Upper lobe of left lung (tissue), 6 donors: ENCODE measurements around the gene MSL2. TPM values are rescaled to one million over a fixed set of nuclear protein-coding genes. Genes with fewer than 3 reads are reported as not detected.
"Not testable (repeated sequence)": the region's sequence is repeated elsewhere in the genome, so short reads cannot be mapped to it uniquely, and the experiment has no call there.

Experiments
- ATAC-seq, 2 donors: fragments of 200-7000 bp; cut with Tn5 transposase; one replicate each; pipeline ENCODE4 v1.9.1; 2022; ENCODE audit warnings: mild to moderate bottlenecking in 2 of 2, moderate library complexity in 2 of 2; ENCODE audit not compliant: low FRiP score in 2 of 2
- DNase-seq, 2 donors: peaks; one replicate each; pipeline ENCODE4 v3.0.0-alpha.2; 2019 to 2020
- H3K27ac ChIP-seq, 4 donors: fragments of 200-600 bp; sonication (generic); one replicate each; pipeline ENCODE4 v1.5.1; 2016 to 2019
- H3K27me3 ChIP-seq, 4 donors: fragments of 200-600 bp; sonication (generic); one replicate each; pipeline ENCODE4 v1.5.1; 2017 to 2019
- H3K36me3 ChIP-seq, 4 donors: fragments of 200-600 bp; sonication (generic); one replicate each; pipeline ENCODE4 v1.5.1; 2016 to 2019
- H3K4me1 ChIP-seq, 4 donors: fragments of 200-600 bp; sonication (generic); one replicate each; pipeline ENCODE4 v1.5.1; 2018 to 2019
- H3K4me3 ChIP-seq, 4 donors: fragments of 200-600 bp; sonication (generic); one replicate each; pipeline ENCODE4 v1.5.1; 2017 to 2019; ENCODE audit warnings: mild to moderate bottlenecking in 2 of 4, moderate library complexity in 1 of 4
- H3K9me3 ChIP-seq, 4 donors: fragments of 200-600 bp; sonication (generic); one replicate each; pipeline ENCODE4 v1.5.1; 2018 to 2019
- EP300 ChIP-seq, 4 donors: sonication (generic); formaldehyde crosslinking; IDR thresholded peaks; one replicate each; pipeline ENCODE4 v1.5.1; 2017; ENCODE audit warnings: antibody characterized with exemption in 4 of 4, control low read depth in 2 of 4
- POLR2A ChIP-seq, 4 donors: fragments of 450-650 bp; IDR thresholded peaks; one replicate each; pipeline ENCODE4 v1.5.1; 2016 to 2017; ENCODE audit warnings: antibody characterized with exemption in 4 of 4, mild to moderate bottlenecking in 2 of 4
- POLR2AphosphoS5 ChIP-seq, 2 donors: sonication (generic); formaldehyde crosslinking; IDR thresholded peaks; one replicate each; pipeline ENCODE4 v1.5.1; 2017; ENCODE audit warnings: antibody characterized with exemption in 2 of 2
- WGBS, 2 donors: methylation state at CpG; one replicate each; pipeline ENCODE4 v1.1.5; 2017 to 2018; 5-methylcytosine and 5-hydroxymethylcytosine counted together
- total RNA-seq, 6 donors: library from RNA; depleted of rRNA in 4 of 6; stranded (reverse); fragments of >200 nt in 4 of 6; gene quantifications; one replicate each; pipeline versions ENCODE4 v1.1.0 to v1.2.1, GENCODE V29; 2016 to 2021
- TF ChIP-seq, protein P1 (sequence below), 6 experiments: fragments of 450-650 bp in 4 of 6; fragments of 200-600 bp in 2 of 6; sonication (generic) in 2 of 6; IDR thresholded peaks; one replicate each; pipeline ENCODE4 v1.5.1; 2016 to 2019; ENCODE audit warnings: antibody characterized with exemption in 6 of 6
- donor health status: DM: no; HTN: no; CAD: no; lungs with moderate emphysema.
- donor health status: DM: no; HTN: yes; CAD: no; lungs with severe emphysema.

MSL2 gene
- total RNA-seq, 6 donors from 2014 or later: 15.1 to 42.6 (median 33.4) TPM

DNA sequence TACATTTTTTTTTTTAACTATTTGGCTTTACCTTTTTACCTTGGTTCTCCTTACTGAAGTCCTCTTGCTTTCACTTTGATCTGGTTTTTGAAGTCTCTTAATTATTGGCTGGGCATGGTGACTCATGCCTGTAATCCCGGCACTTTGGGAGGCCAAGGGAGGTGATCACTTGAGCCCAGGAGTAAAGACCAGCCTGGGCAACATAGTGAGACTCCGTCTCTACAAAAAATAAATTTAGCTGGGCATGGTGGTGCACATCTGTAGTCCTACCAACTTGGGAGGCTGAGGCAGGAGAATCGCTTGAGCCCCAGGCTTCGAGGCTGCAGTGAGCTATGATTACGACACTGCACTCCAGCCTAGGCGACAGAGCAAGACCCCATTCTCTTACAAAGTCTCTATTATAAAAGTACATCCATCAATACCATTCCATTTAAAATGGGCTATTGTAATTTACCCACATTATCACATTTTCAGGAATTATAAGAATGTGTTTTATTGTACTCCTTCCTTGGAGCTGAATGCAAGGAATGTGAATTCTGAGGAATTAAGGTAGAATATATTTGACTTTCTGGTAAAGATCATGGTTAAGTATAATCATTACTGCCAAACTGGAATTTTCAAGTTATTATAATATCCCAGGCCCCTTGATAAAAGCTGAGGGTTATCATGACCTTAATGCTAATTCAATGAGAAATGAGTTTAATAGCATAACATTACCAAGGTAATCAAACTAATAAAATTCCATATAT lies 49.0 kb downstream of the MSL2 start:
- TF ChIP-seq POLR2A (IDR thresholded peaks at IDR 0.05) (no peak), POLR2AphosphoS5 (IDR thresholded peaks at IDR 0.05) (no peak), EP300 (IDR thresholded peaks at IDR 0.05) (no peak)
- TF ChIP-seq, protein P1, sequence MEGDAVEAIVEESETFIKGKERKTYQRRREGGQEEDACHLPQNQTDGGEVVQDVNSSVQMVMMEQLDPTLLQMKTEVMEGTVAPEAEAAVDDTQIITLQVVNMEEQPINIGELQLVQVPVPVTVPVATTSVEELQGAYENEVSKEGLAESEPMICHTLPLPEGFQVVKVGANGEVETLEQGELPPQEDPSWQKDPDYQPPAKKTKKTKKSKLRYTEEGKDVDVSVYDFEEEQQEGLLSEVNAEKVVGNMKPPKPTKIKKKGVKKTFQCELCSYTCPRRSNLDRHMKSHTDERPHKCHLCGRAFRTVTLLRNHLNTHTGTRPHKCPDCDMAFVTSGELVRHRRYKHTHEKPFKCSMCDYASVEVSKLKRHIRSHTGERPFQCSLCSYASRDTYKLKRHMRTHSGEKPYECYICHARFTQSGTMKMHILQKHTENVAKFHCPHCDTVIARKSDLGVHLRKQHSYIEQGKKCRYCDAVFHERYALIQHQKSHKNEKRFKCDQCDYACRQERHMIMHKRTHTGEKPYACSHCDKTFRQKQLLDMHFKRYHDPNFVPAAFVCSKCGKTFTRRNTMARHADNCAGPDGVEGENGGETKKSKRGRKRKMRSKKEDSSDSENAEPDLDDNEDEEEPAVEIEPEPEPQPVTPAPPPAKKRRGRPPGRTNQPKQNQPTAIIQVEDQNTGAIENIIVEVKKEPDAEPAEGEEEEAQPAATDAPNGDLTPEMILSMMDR (IDR thresholded peaks at IDR 0.05): no peak
- 90% methylated on average over 6 of the region's 6 CpGs for WGBS, 2 donors
- Histone ChIP-seq H3K27me3 (no peaks in the 10 kb centered on the region), H3K36me3 (peaks cover 0 to 24% (median 5%) of the 10 kb centered on the region in 4 donors), H3K9me3 (no peaks in the 10 kb centered on the region), H3K4me1 (peaks cover 7 to 19% (median 11%) of the 10 kb centered on the region in 4 donors), H3K4me3 (no peak overlapping the region), H3K27ac (no peak overlapping the region)
- no peak for DNase-seq
- no peak for ATAC-seq

DNA sequence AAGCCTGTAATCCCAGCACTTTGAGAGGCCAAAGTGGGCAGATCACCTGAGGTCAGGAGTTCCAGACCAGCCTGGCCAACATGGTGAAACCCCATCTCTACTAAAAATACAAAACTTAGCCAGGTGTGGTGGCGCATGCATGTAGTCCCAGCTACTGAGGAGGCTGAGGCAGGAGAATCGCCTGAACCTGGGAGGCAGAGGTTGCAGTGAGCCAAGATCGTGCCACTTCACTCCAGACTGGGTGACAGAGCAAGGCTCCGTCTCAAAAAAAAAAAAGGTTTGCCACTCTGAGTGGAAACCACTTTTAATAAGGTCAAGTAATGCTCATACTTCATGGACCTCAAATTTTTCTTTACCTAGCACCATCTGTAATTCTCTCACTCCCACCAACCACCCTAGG lies 51.7 kb downstream of the MSL2 start:
- 70 to 92% methylated on average over 4 of the region's 4 CpGs for WGBS, 2 donors
- H3K9me3 ChIP-seq, H3K27me3 ChIP-seq, H3K36me3 ChIP-seq, H3K27ac ChIP-seq, ATAC-seq, DNase-seq, H3K4me3 ChIP-seq: not testable (repeated sequence)
- peaks cover 8 to 17% (median 9%) of the 10 kb centered on the region in 4 donors for H3K4me1 ChIP-seq

DNA sequence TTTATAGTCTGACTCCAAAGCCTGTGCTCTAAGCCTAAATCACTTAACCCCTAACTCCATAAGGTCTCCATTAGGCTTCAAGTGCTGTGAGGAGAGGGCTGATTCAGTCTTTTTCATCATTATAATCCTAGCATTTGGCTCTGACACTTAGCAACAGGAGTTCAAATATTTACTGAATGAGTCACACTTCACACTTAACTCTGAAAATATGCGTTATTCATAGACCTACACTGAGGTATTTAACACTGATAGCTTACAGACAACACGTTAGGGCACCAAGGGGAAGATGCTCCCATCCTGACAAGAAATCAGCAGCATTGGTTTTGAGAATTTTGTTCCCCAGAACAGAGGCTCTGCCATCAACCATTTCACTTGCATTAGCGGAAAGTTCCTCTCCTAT lies 53.5 kb downstream of the MSL2 start:
- Histone ChIP-seq H3K27ac (no peak overlapping the region), H3K4me1 (peaks cover 7 to 16% (median 9%) of the 10 kb centered on the region in 4 donors), H3K4me3 (no peak overlapping the region), H3K27me3 (no peaks in the 10 kb centered on the region), H3K9me3 (no peaks in the 10 kb centered on the region), H3K36me3 (no peaks in the 10 kb centered on the region)
- DNase-seq (no peak), ATAC-seq (peak; percentile 82 to 86)
- TF ChIP-seq POLR2AphosphoS5 (IDR thresholded peaks at IDR 0.05) (no peak), EP300 (IDR thresholded peaks at IDR 0.05) (peak in 1 of 4 donors; percentile 28), POLR2A (IDR thresholded peaks at IDR 0.05) (no peak)
- TF ChIP-seq, protein P1 (IDR thresholded peaks at IDR 0.05): no peak
- 60 to 64% methylated on average over 3 of the region's 3 CpGs for WGBS, 2 donors

DNA sequence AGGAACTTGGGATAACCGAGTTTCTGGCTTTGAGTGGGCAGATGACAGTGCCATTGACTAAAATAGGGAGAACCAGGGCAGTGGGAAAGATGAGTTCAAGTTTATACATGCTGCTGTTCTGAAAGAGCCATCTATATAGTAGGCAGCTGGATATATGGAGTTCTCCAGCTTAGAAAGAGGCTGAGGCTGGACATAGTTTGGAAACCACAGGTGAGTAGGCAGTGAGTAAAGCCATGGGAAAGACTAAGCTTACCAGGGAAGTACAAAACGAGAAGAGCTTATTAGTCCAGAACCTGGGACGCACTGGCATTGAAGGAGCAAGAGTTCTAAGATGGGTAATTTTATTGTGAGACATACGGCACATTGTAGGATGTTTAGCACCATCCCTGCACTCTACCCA lies 54.2 kb downstream of the MSL2 start:
- WGBS, 2 donors: 80 to 83% methylated on average over 4 of the region's 4 CpGs
- H3K4me3 ChIP-seq: no peak overlapping the region
- H3K9me3 ChIP-seq: no peaks in the 10 kb centered on the region
- no peak overlapping the region for H3K27ac ChIP-seq
- H3K27me3 ChIP-seq: no peaks in the 10 kb centered on the region
- no peak for ATAC-seq
- TF ChIP-seq POLR2A (IDR thresholded peaks at IDR 0.05) (no peak), EP300 (IDR thresholded peaks at IDR 0.05) (no peak), POLR2AphosphoS5 (IDR thresholded peaks at IDR 0.05) (no peak)
- TF ChIP-seq, protein P1 (IDR thresholded peaks at IDR 0.05): no peak
- H3K4me1 ChIP-seq: peaks cover 7 to 9% (median 9%) of the 10 kb centered on the region in 4 donors
- no peak for DNase-seq
- no peaks in the 10 kb centered on the region for H3K36me3 ChIP-seq

DNA sequence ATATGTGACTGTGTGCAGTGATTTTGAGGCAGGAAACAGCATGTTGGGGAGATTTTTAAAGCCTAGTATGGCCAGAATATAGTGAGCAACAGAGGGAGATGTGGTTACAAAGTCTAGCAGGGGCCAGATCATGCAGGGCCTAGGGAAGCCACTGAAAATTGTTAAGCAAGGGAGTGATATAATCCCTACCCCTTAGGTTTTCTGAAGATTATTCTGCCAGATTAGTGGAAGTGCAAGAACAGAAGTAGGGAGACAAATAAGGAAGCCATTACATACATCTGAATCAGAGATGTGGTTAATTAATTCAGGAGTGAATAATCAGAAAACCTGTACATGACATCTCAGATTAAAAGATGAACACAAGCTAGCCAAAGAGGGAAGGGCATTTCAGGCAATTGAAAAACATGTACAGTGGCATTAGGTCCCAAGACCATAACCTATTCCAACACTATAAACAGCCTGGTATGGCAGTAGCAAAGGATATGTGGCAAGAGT lies 54.8 kb downstream of the MSL2 start:
- ATAC-seq (no peak), DNase-seq (no peak)
- Histone ChIP-seq H3K4me1 (peaks cover 7 to 9% (median 9%) of the 10 kb centered on the region in 4 donors), H3K9me3 (no peaks in the 10 kb centered on the region), H3K27me3 (no peaks in the 10 kb centered on the region), H3K4me3 (no peak overlapping the region), H3K36me3 (no peaks in the 10 kb centered on the region), H3K27ac (no peak overlapping the region)
- TF ChIP-seq, protein P1 (IDR thresholded peaks at IDR 0.05): no peak
- TF ChIP-seq POLR2AphosphoS5 (IDR thresholded peaks at IDR 0.05) (no peak), EP300 (IDR thresholded peaks at IDR 0.05) (no peak), POLR2A (IDR thresholded peaks at IDR 0.05) (no peak)
